HG03457 (cell line): ENCODE measurements around the gene C1QL3.

Experiments used
- ATAC-seq: cut with Tn5 transposase; IDR thresholded peaks from one replicate; pipeline ENCODE4 v1.9.1; 2021; ENCODE audit warnings: moderate number of reproducible peaks; ENCODE audit not compliant: unreplicated experiment

Gene C1QL3

DNA sequence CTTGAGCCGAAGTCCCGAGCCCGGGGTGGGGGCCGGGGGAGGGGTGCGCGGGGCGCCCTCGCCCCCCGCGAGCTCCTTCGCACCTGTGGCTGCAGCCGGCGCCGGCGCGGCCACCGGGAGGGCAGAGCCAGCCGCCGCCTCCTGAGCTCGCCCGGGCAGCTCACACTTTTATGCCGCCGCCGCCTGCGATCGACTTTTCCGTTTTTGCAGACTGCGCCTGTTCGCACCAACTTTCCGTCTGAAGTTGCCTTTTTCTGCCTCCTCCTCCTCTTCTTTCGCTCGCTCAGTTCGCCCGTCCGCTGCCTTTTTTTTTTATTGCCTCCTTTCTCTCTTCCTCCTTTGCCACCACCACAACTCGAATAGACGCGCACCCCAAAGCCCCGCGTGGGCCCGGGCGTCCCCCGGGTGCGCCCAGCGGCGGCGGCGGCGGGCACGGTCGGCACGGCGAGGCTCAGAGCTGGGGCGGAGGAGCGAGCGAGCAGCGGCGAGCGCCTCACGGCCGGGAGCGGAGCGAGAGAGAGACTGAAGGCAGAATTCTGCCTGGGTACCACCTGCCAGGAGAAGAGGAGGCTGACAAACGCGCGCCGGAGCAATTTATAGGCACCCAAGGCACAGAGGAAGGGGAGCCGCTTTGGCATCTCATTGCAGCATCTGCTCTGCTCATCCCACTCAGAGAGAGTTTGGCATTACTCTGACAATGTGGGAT lies at the start of gene C1QL3:
TSS of gene C1QL3 (minus strand) at position 569 of the 706 bp plus-strand sequence. CDS start 814 bp downstream, outside the sequence.
- ATAC-seq, result no peak

DNA sequence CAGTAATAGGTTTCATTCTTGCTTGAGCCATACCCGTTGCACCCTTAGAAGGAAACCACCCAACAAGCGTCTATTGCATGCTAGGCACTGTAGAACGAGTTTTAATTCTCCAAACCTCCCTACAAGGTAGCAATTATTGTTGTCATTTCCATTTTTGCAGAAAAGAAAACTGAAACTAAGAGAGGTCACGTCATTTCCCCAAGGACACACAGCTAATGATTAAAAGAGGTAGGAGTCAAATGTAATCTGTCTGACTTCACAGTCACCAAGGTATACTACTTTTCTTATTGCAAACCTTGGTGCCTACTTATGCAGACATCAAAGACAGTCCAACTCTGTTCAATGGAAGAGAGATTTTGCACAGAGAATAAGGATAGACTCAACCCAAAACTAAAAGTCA lies 49.1 kb upstream of the C1QL3 start:
- ATAC-seq, result peak; percentile 95

DNA sequence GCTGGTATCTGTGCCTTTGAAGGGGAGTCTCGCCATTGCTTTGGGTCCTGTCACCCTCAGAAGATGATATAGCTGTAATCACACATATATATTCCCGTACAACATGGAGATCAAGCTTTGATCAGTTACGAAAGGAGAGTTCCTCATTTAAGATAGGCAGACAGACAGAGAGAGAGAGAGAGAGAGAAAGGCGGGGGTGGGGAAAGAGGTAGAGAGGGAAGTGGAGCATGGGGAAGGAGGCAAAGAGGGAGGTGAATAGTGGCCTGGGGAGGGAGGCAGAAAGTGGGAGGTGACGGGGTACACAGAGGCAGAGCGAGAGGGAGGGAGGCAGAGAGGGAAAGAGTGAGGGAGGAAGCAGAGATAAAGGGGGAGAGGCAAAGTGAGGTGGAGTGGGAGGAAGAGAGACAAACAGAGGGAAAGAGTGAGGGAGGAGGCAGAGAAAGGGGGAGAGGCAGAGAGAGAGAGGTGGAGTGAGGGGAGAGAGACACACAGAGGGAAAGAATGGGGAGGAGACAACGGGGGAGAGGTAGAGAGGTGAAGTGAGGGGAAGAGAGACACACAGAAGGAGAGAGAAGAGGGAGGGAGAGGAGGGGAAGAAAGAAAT lies 44.6 kb upstream of the C1QL3 start:
- no peak for ATAC-seq

DNA sequence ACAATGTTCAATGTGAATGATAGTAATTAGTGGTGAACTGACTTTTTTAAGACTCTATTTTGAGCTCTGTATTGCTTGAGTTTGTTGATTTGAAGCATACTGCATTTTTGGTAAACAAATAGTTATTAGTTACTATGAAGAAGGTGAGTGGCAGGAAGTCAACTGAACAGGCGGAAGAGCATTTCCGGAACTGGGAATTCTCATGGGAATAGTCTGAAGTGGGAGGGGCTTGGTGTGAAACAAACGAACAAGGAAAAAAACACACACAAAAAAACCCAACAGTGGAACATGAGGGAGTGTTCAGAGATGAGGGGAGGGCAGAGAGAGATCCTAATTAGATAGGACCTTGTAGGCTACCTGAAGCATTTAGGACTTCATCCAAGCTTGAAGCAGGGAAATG lies 43.9 kb upstream of the C1QL3 start:
- no peak for ATAC-seq

DNA sequence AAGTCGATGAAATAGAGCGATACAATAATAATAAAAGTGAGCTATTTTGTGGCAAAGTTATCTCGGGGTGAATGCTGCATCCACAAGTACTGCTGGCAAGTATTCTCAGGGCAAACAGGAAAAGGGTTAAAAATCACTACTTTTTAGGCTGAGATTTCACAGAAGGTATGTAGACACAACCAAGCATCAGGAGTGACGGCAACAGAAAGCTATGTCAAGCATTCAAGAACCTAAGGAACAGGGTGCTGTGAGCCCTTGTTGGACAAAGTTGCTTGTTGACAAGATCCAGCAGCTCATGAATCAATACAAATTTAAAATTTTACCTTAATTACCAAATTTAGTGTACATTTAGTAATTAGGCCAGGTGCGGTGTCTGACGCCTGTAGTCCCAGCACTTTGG lies 41.2 kb upstream of the C1QL3 start:
- no peak for ATAC-seq

DNA sequence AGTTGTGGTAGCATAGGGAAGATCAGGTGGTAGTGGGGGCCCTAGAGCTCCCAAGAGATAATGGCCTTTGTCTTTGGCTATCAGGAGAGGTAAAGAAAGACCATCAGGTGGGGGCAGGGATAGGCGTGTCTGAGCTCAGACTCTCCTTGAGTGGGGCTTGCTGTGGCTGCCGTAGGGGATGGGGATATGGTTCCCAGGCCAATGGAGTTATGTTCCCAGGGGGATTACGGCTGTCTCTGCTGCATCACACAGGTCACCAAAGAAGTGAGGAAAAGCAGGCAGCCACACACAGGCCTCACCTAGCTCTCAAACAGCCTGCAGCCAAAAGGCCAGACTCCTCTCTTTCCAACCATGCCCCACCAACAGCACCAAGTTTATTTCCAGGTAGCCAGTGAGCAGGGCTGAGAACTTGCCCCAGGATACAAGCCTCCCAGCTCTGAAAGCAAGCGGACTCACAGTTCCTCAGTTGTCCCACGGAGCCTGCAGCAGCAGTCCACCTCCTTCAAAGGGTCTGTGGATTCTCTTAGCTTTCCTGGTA lies 37.6 kb upstream of the C1QL3 start:
- ATAC-seq, result no peak

DNA sequence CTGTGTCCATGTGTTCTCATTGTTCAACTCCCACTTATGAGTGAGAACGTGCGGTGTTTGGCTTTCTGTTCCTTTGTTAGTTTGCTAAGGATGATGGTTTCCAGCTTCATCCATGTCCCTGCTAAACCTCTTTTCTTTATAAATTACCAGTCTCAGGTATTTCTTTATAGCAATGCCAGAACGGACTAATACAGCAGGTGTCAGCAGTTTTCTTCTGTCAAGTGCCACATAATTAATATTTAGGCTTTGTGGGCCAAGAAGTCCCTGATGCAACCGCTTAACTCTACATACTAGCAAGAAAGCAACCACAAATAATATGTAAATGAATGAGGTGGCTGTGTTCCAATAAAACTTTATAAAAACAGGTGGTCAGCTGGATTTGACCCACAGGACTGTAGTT lies 26.3 kb upstream of the C1QL3 start:
- no peak for ATAC-seq

DNA sequence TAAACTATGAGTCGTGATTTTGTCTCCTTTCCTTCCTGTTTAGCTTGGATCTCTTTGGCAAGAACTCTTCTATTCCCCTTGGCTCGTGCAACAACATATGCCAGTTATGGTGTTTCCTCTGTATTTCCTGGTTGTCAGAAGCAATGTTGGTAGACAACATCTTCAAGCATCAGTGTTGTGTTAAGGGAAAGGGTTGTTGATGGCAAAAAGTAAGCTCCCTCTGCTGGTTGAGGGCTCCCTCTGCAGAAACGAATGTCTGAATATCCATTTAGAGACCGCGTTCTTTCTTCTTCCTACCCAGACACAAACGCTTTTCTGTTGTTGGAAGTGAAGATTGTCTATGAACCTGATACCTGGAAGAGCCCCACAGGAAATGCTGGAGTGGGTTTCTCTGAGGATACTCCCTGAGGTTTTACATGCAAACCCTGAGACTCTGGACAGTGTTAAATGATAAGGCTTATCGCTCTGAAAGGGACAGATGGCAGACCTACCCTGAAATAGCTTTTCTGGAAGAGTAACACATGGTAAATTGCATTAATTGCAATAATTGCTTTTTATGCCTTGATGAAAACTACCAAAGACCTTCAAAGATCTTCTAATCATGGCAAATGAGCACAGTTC lies 23.5 kb upstream of the C1QL3 start:
- ATAC-seq, result no peak

DNA sequence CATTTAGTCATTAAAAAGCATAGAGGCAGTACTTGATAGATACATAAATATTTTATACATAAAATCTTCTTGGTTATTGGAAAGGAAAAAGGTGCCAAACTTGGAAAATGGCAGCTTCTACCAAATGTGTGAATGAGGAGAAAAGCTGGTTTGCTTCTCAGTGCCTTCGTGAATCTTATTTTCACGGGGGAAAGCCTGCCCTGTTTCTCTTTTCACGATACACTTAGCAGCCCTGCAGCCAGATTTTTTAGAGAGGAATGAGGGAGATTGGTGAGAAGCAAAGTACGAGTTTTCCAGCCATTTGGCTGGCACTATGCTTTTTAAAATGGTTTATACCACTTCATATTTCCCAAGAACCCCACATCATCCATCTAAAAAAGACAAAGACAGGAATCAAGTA lies 22.9 kb upstream of the C1QL3 start:
- no peak for ATAC-seq

DNA sequence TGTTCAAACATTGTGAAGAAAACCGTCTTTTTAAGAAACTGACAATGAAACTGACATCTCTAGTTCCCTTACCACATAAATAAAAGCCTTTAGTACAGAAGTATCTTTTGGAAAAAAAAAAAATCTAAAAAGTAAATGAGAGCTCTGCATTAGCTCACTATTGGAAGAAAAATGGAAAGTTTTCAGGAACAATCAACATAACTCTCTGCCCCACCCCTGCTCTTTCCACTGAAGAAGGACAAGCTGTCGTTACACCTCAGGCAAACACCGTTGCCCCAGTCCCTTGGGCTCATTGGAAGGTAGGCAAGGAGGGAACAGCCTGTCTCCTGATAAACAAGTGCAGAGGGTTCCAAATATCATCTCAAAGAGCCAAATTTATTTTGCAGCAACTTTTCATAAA lies 22.4 kb upstream of the C1QL3 start:
- ATAC-seq, result no peak

DNA sequence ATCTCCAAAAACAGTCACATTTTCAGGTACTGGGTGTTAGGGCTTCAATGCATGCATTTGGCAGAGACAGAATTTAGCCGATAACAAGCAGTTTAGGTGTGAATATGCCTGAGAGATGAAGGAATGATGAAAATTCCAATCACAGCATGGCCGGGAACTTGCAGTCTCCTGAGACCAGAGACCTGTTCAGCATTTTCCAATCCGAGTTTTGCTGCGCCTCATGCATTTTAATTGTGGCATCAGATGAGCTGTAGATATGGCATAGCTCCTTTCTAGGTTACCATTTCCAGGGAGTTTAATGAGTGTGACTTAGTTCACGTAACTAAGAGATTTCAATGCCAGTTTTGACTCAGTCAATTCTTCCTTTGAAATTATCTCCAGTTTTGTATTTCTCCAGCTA lies 14.5 kb upstream of the C1QL3 start:
- no peak for ATAC-seq

DNA sequence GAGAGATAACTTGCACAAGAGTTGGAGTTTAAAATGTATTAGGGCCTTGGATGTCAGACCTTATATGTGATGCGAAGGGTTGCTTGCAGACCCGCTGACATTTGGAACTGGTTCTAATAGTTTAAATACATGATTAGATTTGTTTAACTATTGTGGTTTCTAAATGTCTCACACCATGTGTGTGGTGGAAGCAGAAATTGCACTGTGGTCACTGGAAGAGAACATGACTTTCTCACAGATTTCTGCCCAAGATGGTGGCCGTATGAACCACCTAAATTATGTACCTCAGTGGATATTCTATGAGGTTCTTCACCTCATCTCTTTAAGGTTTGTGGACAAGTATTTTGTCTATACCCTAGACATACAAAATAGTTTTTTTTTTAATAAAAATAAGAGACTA lies 8.2 kb upstream of the C1QL3 start:
- ATAC-seq, result no peak

DNA sequence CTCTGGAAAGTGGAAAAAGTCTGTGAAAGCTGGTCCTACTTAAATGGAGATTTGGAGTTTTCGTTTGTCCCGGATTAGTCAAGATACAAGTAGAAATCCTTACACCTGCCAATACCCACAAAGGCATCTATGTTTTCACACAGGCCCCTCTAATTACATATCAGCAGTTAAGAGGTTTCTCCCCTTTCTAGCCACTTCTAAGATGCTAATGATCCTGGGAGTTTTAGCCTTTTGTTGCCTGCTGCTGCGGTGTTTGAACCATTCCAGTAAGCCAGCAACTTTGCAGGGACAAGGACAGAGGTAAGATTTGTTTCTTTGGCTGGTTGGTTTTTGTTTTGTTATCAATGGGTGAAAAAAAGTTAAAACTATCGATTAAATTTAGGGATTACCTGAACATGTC lies 5.8 kb upstream of the C1QL3 start:
- ATAC-seq, result no peak

DNA sequence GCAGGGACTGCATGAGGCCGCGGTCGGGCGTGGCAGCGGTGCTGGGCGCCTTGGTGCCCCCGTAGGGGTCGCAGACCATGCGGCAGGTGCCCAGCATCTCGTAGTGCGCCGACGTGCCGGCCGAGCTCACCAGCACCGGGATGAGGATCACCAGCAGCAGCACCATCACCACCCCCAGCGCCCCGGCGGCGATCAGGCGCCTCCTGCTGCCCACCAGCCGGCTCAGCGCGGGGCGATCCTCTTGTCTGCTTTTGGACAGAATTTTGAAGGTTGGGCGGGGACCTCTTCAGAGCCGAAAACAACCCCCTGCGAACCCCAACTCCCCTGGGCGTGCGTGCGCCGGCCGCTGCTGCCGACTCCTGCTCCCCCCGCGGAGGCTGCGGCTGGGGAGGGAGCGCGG lies 779 bp downstream of the C1QL3 start:
- ATAC-seq, result no peak

DNA sequence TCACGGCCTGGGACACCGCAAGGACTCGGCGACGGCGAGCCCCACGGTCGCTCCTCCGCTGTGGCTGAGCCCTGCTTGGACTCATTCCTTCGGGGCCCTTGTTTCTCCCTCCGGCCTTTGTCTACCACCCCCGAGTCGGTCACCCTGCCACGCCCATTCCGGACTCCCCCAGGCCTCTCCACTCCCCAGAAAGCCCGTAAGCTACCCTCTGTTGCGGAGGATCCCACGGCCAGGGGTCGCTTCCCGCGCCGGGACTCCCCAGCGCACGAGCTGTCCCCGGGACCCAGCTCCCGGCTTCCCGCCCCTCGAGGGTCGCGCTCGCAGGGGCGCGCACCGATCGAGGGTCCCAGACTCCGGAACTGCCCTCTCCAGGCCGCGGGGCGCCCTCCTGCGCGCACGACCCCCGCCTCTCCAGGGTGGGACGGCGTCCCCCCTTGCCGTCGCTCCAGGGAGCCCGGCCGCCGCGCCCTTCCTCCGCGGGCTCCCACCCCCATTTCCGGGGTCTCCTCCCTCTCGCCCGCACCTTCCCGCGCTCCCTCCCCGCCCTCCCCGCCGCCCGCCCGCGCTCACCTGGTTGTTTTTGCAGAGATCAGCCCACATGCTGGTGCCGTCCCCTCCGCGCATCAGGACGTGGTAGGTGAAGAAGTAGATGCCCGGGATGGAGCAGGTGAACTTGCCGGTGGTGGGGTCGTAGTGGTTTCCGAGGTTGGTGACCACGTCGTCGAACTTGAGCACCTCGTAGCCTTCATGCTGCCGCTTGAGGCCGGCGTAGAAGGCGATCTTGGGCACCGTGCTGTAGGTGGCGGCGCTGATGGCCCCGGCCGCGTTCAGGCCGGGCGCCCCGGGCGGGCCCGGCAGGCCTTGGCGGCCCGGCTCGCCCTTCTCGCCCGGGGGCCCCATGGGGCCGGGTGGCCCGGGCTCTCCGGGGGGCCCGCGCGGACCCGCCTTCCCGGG lies 1.5 kb downstream of the C1QL3 start:
- ATAC-seq, result no peak

DNA sequence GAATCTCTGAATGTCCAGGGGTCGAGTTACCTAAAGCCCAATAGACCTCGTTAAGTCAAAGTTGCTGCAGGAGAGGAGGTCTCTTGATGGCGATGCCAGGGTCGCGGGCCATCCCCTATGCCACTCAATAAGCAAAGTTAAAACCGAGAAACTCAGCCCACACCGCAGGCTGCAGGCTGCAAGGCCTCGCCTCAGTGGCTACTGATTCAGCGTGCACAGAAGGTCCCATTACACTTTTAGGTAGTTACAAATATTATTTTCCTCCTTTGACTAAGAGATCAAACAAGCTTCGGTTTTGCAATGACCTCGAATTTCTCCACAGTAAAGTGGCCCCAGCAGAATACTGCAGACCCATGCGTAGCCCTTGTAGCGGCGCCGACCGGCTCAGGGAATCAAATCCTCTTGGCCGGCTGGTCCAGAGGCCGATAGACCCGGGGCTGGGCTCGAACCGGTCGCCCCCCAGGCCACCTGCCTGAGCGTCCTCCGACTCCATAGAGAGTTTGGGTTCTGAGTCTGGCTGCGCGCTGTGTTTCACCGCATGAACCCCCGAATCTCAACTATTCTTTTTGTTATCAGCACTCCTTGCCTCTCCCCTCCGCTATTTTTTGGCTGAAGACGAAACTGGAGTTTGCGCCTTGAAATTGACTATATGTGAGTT lies 2.3 kb downstream of the C1QL3 start:
- ATAC-seq, result no peak

DNA sequence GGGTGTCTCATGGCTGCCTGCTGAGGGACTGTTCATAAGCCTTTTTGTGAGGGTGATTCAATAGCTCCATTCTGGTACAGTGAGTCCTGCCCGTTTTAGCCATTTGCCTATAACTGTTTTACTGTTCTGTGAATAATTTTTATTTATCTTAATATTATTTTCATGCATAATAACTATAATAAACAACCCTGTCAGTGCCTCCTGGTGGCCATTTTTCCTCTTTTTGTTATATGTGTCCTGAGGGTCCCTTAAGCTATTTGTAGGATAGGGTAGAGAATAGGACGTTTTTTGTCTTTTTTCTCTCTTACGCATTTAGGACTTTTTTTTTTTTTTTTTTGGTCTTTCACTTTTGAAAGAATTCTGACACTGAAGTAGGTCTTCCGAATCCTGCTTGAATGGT lies 2.9 kb downstream of the C1QL3 start:
- ATAC-seq, result no peak

DNA sequence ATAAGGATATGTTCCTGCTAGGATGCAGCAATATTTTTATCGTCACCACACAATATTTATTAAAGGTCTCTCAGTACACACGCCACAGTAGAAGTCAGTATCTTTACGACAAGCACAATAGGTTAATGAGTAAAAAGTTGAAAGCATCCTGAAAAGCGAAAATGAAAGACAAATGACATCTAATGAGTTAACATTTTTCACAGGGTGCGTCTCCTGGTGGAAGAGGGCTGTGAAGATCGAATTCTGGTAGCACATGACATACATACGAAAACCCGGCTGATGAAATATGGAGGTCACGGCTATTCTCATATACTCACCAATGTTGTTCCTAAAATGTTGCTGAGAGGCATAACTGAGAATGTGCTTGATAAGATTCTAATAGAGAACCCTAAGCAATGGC lies 10.8 kb downstream of the C1QL3 start:
- no peak for ATAC-seq

DNA sequence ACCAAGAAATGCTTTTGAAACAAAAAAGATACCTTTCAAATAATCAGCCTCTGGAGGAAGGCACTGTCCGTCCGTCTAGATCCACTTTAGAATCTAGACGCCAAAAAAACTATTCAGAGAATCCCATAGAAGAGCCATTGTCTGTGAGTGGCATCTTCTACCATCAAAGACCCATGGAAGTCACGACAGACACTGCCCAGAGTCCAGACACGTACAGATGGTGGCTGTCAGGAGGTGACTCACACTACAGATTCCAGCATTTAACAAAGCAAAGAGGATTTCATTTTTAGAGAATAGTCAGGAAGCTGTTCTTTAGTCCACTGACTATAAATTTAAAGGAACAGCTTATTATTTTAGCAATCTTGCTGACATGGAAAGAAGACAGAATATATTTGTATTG lies 11.7 kb downstream of the C1QL3 start:
- ATAC-seq, result no peak

DNA sequence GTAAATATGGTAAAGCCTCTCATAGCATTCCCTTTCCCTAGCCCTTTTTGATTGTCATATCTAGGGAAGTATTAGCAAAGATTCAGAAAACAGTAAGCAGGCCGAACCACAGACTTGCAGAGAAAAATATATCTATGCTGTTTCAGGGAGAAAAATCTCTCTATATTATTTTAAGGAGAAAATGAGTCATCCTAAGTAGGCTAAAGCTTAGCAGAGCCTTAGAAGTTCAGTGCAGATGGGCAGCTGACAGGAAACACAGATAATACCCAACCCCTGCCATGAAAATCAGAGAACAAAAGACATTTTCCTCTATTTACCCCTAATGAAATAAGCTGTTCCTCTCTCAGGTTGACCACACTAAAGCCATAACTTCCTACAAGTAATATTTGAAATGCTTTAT lies 16.5 kb downstream of the C1QL3 start:
- ATAC-seq, result no peak

DNA sequence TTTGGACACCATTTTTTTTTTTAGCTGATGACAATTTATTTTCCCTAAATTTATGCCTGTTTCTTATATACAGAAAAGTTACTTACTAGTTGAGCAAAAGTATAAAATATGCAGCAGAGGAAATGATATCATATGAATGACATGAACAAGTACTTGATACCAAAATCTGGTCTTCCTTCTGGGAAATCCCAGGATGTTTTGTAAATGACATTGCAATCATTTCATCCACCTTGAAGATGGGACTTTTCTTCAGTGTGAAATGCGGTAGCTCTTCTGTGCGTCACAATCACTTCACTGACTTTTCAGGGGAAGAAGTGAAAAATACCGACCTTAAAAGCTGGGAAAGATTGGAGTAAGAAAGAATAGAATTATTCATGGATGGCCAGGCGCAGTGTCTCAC lies 23.8 kb downstream of the C1QL3 start:
- no peak for ATAC-seq
